GM12892 (cell line): ENCODE measurements around the gene IFNG-AS1.

Source experiments
- DNase-seq: peaks from one replicate; pipeline ENCODE4 v3.0.0; 2011; ENCODE audit not compliant: insufficient read length
- FAIRE-seq: peaks from 2 replicates; lab custom pipeline; 2011; peaks lifted over from hg19 to GRCh38; lab: Jason Lieb, UNC
- POLR2A ChIP-seq: IDR thresholded peaks from 2 replicates; pipeline ENCODE4 v1.6.1; 2011; ENCODE audit warnings: low read depth, low read length, control low read depth
- POLR2AphosphoS5 ChIP-seq: IDR thresholded peaks from 2 replicates; pipeline ENCODE4 v1.6.1; 2011; ENCODE audit warnings: low read depth, low read length, control low read depth
- TAF1 ChIP-seq: IDR thresholded peaks from 2 replicates; pipeline ENCODE4 v1.6.1; 2011; ENCODE audit warnings: low read depth, mild to moderate bottlenecking, control low read depth, low read length, borderline replicate concordance

The IFNG-AS1 gene

GRCh38 chr12:68042212-68042699 lies 53.0 kb downstream of the IFNG-AS1 start:
- FAIRE-seq: peak; percentile 80
- no peak for TF ChIP-seq TAF1
- no peak; the same call in 1 of the 2 replicates for TF ChIP-seq POLR2AphosphoS5
- TF ChIP-seq POLR2A: no peak
- no peak for DNase-seq

DNA sequence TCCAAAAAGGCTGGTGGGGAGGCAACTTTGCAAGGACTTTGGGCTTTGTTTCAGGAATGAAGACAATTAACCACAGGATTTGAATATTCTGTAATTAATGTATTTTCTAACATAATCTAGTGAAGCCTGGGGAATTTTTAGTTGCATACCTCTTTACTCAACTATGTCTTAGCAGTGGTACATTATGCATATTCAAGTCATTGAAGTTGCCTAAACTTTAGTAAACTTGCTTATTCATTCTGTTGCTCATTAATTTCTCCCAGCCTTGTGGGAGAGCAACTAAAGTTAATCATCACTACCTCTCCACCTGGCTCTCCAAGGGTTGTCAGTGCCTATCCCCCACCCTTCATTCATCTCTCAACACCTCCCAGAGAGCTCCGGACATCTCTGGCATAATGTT lies 54.2 kb downstream of the IFNG-AS1 start:
- FAIRE-seq (no peak), DNase-seq (no peak)
- TF ChIP-seq POLR2A (no peak), POLR2AphosphoS5 (no peak)

- DNase-seq (no peak), FAIRE-seq (no peak)
- TF ChIP-seq TAF1 (no peak), POLR2A (no peak), POLR2AphosphoS5 (no peak)
These were observed 59.5 kb downstream of the IFNG-AS1 start for GRCh38 chr12:68048648-68049297.

- DNase-seq (no peak), FAIRE-seq (no peak)
- TF ChIP-seq POLR2A (no peak), POLR2AphosphoS5 (no peak), TAF1 (no peak)
These were observed 67.1 kb downstream of the IFNG-AS1 start for GRCh38 chr12:68056300-68056699.

- no peak for TF ChIP-seq TAF1
- no peak for TF ChIP-seq POLR2A
- no peak for TF ChIP-seq POLR2AphosphoS5
- no peak for FAIRE-seq
- no peak for DNase-seq
These were observed 74.8 kb downstream of the IFNG-AS1 start for GRCh38 chr12:68063900-68064590.

- TF ChIP-seq POLR2A (no peak), TAF1 (no peak), POLR2AphosphoS5 (no peak)
- DNase-seq (no peak), FAIRE-seq (no peak)
These were observed 75.9 kb downstream of the IFNG-AS1 start for GRCh38 chr12:68065163-68065562.

DNA sequence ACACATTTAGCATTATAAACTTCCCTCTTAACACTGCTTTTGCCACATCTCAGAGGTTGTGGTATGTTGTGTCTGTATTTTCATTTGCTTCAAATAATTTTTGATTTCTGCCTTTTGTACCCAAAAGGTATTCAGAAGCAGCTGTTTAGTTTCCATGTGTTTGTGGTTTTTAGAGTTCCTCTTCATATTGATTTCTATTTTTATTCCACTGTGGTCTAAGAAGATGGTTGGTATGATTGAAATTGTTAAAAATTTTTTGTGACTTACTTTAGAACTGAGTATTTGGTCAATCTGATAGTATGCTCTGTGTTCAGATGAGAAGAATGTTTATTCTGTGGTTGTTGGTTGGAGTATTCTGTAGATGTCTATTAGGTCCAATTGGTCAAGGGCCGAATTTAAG lies 76.4 kb downstream of the IFNG-AS1 start:
- FAIRE-seq (no peak), DNase-seq (no peak)
- no peak for TF ChIP-seq POLR2AphosphoS5
- TF ChIP-seq TAF1: no peak
- no peak for TF ChIP-seq POLR2A

- TF ChIP-seq POLR2AphosphoS5: no peak
- no peak for TF ChIP-seq TAF1
- no peak for TF ChIP-seq POLR2A
- FAIRE-seq (no peak), DNase-seq (no peak)
These were observed 78.6 kb downstream of the IFNG-AS1 start for GRCh38 chr12:68067762-68068376.

GRCh38 chr12:68069275-68069674 lies 80.0 kb downstream of the IFNG-AS1 start:
- FAIRE-seq (no peak), DNase-seq (no peak)
- no peak for TF ChIP-seq TAF1
- no peak for TF ChIP-seq POLR2A
- TF ChIP-seq POLR2AphosphoS5: no peak
